ENCODE results near the gene JAK3. TPM values are rescaled to one million over a fixed set of nuclear protein-coding genes. Genes with fewer than 3 reads are reported as not detected.

Gene JAK3
- total RNA-seq, 1 donor from 2014 or later: 1.6 TPM

GRCh38 chr19:17866312-17866963, 18.7 kb upstream of the JAK3 start:
- FAIRE-seq (no peak), DNase-seq (ENCODE audit: low spot score in 2 of 2) (no peak)

- FAIRE-seq (no peak), DNase-seq (ENCODE audit: low spot score in 2 of 2) (no peak)
Observed at GRCh38 chr19:17865364-17866311, 17.9 kb upstream of the JAK3 start.

- DNase-seq (ENCODE audit: low spot score in 2 of 2): no peak
- no peak for FAIRE-seq
Observed at GRCh38 chr19:17863520-17864182, 15.9 kb upstream of the JAK3 start.

- DNase-seq (ENCODE audit: low spot score in 2 of 2) (no peak), FAIRE-seq (no peak)
Observed at GRCh38 chr19:17862711-17863519, 15.1 kb upstream of the JAK3 start.

- FAIRE-seq: no peak
- no peak for DNase-seq (ENCODE audit: low spot score in 2 of 2)
Observed at GRCh38 chr19:17861542-17862402, 14.0 kb upstream of the JAK3 start.

GRCh38 chr19:17860993-17861360, 13.2 kb upstream of the JAK3 start:
- FAIRE-seq: no peak
- no peak for DNase-seq (ENCODE audit: low spot score in 2 of 2)

- FAIRE-seq: no peak
Observed at GRCh38 chr19:17860331-17860992, 12.7 kb upstream of the JAK3 start.

GRCh38 chr19:17859533-17860330, 11.9 kb upstream of the JAK3 start, which contains the start of gene RPL18A:
TSS of gene RPL18A (plus strand) at chr19:17859910. CDS start at chr19:17859957, 47 bp downstream.
- DNase-seq (ENCODE audit: low spot score in 2 of 2): peak; percentile 97 to 98
- peak; percentile 92 for FAIRE-seq

More at GRCh38 chr19:17860331-17860992, 12.7 kb upstream of the JAK3 start:
- no peak for DNase-seq (ENCODE audit: low spot score in 2 of 2)

- FAIRE-seq (no peak), DNase-seq (ENCODE audit: low spot score in 2 of 2) (peak; percentile 68 to 85)
Observed at GRCh38 chr19:17855280-17856152, 7.7 kb upstream of the JAK3 start.

GRCh38 chr19:17854061-17854460, 6.3 kb upstream of the JAK3 start:
- FAIRE-seq (no peak), DNase-seq (ENCODE audit: low spot score in 2 of 2) (no peak)

GRCh38 chr19:17848595-17849292, 962 bp upstream of the JAK3 start:
- FAIRE-seq: no peak
- DNase-seq (ENCODE audit: low spot score in 2 of 2): no peak

- FAIRE-seq (no peak), DNase-seq (ENCODE audit: low spot score in 2 of 2) (no peak)
Observed at GRCh38 chr19:17846146-17846545, 1.6 kb downstream of the JAK3 start.

- DNase-seq (ENCODE audit: low spot score in 2 of 2) (no peak), FAIRE-seq (no peak)
Observed at GRCh38 chr19:17843908-17844490, 3.8 kb downstream of the JAK3 start.

GRCh38 chr19:17843292-17843827, 4.4 kb downstream of the JAK3 start:
- FAIRE-seq: no peak

GRCh38 chr19:17842663-17843291, 5.0 kb downstream of the JAK3 start:
- DNase-seq (ENCODE audit: low spot score in 2 of 2): no peak

More at GRCh38 chr19:17843292-17843827, 4.4 kb downstream of the JAK3 start:
- DNase-seq (ENCODE audit: low spot score in 2 of 2): no peak

More at GRCh38 chr19:17842663-17843291, 5.0 kb downstream of the JAK3 start:
- no peak for FAIRE-seq
